PFSK-1 (cell line): ENCODE measurements around the gene NRP1.

ENCODE experiments used
- POLR2AphosphoS5 ChIP-seq: IDR thresholded peaks from 2 replicates; pipeline ENCODE4 v1.6.1; 2012; ENCODE audit warnings: low read depth, mild to moderate bottlenecking, control low read depth, low read length, moderate library complexity
- REST ChIP-seq, 2 experiments: IDR thresholded peaks; 2 replicates each; pipeline versions ENCODE4 v1.6.1 to v1.8.0; 2011 to 2012; ENCODE audit warnings: low read depth in 2 of 2, low read length in 2 of 2, control low read depth in 1 of 2, inconsistent platforms in 1 of 2, mild to moderate bottlenecking in 1 of 2, moderate library complexity in 1 of 2; ENCODE audit not compliant: insufficient read depth in 1 of 2
- TAF1 ChIP-seq: IDR thresholded peaks from 2 replicates; pipeline ENCODE4 v1.6.1; 2012; ENCODE audit warnings: low read length, control low read depth, borderline replicate concordance; ENCODE audit not compliant: insufficient read depth

- TF ChIP-seq POLR2AphosphoS5, result no peak
- TF ChIP-seq REST (IDR thresholded peaks at IDR 0.05; ENCODE audit: insufficient read depth in 1 of 2, low read depth in 2 of 2, low read length in 2 of 2), result no peak
- TF ChIP-seq TAF1, result no peak
Measured at GRCh38 chr10:33204031-33204430, 130.4 kb downstream of the NRP1 start.
